GM18858 (cell line): ENCODE results near the gene CLCNKB.
"Not testable (repeated sequence)": the region's sequence is repeated elsewhere in the genome, so short reads cannot be mapped to it uniquely, and the experiment has no call there.

Source experiments
- ATAC-seq: cut with Tn5 transposase; IDR thresholded peaks from one replicate; pipeline ENCODE4 v1.9.1; 2021; ENCODE audit not compliant: unreplicated experiment

Gene CLCNKB

DNA sequence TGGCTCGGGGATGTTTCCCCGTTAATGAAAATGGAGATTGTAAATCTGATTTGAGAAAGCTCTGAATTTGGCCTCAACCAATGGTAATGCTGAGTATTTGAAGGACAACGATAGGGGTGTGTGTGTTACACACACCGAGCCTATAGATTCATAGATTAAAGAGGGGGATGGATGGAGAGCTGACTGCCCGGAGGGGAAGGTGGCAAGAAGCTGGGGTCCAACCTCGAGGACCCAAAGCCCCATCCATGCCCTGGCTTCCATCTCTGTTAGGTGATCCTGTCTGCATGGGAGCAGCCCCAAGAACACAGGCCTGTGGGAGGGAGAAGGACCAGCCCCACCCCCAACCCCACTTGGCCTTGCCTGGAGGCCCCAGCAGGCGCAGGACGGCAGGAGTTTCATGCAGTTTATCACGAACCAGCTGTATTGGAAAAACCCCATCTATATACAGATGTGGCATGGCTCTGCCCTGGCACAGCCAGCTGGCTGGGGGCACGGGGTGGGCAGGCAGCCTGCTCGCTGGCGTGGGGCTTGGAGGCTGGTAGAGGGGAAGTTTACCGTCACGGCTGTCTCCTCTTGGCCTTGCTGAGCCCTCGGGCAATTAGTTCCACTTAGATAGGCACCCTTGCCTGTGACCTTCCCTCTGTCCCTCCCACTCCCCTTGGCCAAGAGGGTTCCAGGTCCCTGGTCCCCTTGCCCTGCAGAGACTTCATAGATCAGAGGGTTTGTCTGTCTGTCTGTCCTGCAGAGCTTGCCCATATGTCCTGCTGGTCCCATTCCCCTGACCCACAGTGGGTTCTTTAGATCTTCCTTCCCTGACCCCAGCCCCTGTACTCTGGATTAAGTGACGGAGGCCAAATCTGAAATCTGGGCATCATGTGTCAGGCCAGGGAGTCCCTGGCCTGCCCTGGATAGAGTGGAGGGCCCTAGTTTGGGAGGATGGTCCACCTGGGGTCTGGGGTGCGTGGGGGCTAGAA is 28.8 kb upstream of the CLCNKB start:
- no peak for ATAC-seq

DNA sequence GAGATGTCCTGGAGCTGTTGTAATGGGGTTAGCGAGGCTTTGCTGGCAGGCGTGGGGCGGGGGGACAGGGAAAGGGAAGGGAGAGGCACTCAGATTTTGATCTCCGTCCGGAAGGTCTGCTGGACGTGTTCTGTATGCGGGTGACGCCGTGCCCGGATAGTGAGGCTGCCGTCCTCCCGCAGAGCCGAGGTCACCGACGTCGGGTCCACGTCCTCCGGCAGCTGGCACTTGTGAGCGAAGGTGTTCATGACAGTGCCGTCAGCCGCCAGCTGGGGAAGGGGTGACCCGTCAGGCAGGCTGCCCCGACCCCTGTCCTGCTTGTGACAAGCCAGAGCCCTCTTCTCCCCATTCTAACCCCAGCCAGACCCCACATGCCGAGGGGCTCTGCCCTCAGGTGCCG is 28.1 kb upstream of the CLCNKB start:
- no peak for ATAC-seq

GRCh38 chr1:16015960-16016901 is 27.4 kb upstream of the CLCNKB start:
- no peak for ATAC-seq

DNA sequence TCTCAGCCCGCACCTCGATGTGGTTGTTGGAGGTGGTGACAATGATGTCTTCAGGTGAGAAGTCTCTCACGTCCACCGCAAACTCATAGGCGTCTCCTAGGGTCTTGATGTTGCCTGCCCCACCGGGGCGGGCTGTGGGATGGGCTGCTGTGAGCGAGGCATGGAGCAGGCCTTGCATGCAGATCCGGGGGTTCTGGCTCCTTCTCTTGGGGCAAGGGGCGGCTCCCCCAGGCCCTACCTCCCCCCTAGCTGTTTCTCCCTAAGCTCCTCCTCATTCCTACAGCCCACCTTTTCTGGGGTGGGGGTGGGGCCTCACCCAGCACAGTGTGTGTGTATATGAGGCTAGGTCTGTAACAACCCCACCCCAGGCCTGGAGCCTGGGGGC is 26.5 kb upstream of the CLCNKB start:
- ATAC-seq = no peak

- ATAC-seq = no peak
Observed at GRCh38 chr1:16017461-16018303, 25.9 kb upstream of the CLCNKB start, which contains the start of gene HSPB7. Gene HSPB7, minus strand, starts transcription at chr1:16018043. Its CDS starts 80 bp downstream, at chr1:16017963.

DNA sequence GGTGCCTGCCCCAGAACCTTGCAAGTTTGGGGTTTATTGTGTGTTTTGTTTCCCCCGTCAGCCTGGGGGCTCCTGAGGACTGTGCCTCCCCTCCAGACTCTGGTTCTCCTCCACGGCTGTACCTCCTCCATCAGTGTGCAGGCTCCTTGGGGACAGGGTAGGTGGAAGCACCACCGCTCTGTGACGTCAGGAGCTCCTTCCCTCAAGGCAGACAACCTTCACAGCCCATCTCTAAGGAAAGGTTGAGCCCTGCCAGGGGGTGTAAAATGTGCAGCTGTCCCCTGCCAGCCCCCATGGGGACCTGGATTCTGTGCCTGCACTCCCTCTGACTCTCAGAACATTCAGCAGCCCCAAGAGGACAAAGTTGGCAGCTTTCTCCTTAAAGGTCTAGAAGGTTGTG is 25.3 kb upstream of the CLCNKB start:
- ATAC-seq = no peak

GRCh38 chr1:16018749-16019643 is 24.6 kb upstream of the CLCNKB start:
- ATAC-seq = no peak

DNA sequence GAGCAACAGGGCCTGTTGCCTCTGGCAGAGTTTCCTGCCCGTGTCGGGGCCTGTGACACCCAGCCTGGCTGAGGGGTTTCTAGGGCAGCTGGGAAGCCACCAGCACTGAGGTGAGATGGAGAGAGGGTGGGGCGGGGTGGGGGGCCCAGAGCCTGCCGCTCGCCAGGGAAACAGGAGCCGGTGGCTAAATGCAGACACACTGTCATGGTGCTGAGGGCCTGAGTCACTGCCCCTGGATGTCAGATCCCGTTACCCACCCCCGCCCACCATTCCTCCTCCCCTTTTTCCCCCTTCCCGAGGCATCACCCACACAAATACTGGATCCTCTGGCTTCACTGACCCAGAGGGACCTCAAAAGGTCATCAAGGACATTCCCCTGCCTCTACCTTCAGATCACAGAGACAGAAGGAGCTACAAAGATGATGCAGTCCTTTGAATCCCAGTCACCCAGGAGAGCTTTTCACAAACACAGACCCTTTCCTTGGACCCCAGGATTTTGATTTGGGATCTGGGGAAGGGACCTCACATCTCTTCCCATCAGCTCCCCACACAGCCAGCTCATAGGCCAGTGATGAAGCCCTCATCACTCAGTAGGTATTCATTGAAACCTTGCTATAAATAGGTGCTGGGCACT is 23.8 kb upstream of the CLCNKB start:
- ATAC-seq = no peak

GRCh38 chr1:16020325-16020724 is 23.3 kb upstream of the CLCNKB start:
- ATAC-seq = no peak

- ATAC-seq = not testable (repeated sequence)
Observed at GRCh38 chr1:16020878-16021277, 22.7 kb upstream of the CLCNKB start.

- no peak for ATAC-seq
Observed at GRCh38 chr1:16021681-16022080, 21.9 kb upstream of the CLCNKB start, which contains the start of gene CLCNKA. Gene CLCNKA, plus strand, starts transcription at chr1:16022036. Its CDS starts 584 bp downstream, at chr1:16022620.

- ATAC-seq = no peak
Observed at GRCh38 chr1:16022393-16022792, 21.2 kb upstream of the CLCNKB start.

- no peak for ATAC-seq
Observed at GRCh38 chr1:16023050-16023653, 20.4 kb upstream of the CLCNKB start.

DNA sequence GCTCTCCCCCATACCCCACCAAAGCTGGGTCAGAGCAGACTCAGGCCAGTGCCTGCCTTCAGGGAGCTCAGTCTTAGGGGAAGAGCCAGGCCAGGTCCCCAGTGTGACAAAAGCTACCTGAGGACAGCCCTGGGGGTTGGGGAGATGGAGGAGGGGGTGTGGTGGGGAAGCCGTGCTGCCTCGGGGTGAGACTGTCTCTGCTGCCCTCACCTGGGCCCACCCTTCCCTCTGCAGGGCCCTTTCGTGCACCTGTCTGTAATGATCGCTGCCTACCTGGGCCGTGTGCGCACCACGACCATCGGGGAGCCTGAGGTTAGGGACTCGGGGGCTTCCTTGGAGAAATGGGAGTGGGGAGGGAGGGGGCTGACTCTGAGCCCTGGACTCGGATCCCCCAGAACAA is 17.3 kb upstream of the CLCNKB start:
- ATAC-seq = not testable (repeated sequence)

DNA sequence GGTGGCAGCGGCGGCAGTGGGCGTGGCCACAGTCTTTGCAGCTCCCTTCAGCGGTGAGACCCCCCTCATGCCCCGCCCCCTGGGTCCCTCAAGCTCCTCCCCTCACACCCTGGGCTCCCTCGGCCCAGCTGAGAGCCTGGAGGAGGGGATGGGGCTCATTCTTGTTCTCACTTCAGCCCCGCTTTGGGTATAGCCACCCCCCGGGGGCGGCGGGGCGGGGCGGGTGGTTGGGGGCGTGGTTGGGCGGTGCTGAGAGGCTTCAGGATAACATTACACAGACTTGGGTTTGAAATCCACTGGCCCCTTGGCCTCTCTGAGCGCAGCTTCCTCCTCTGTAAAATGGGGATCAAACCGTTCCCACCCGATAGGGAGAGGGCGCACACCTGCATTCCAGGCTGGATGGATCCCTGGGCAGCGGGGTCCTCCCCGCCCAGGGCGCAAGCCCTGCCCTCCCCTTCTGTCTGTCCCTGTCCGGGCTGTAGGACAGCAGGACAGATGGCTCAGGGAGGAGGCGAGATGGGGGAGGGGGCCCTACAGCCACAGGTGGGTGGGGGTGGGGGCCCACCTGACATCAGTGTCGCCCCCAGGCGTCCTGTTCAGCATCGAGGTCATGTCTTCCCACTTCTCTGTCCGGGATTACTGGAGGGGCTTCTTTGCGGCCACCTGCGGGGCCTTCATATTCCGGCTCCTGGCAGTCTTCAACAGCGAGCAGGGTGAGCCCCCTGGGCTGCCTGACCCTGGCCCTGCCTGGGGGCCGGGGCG is 16.7 kb upstream of the CLCNKB start:
- ATAC-seq = no peak

DNA sequence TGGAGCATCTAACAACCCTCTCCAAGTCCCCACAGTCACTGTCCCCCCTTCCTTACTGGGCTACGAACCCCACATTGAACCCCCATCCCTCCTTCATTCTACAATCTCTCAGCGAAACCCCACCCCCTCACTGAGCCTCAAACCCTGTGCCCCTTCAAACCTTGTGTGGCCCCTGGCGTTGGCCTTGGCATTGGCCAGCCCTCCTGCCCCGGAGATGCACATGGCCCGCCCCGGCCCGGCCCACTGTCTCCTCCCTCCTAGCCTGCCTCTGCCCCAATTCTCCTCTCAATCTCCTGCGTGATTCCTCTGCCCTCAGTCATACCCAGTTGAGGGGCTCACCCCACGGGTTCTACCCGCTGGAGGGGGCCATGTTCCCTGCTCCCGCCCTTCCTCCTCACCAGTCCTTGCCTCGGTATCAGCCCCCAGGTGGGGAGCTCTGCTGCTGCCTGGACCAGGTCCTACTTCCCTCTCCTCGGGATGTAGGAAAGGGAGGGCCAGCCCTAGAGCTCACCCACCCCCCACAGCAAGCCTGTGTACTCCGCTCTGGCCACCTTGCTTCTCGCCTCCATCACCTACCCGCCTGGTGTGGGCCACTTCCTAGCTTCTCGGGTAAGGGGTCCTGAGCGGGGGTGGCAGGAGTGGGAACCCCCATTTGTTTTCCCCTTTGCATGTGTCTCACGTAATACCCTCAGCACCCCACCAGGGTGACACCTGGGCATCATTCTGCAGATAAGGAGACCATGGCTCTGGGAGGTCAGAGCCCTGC is 15.2 kb upstream of the CLCNKB start:
- ATAC-seq = no peak

- not testable (repeated sequence) for ATAC-seq
Observed at GRCh38 chr1:16029003-16029268, 14.6 kb upstream of the CLCNKB start.
